ENCODE data around the gene HABP2.

HABP2 gene

DNA sequence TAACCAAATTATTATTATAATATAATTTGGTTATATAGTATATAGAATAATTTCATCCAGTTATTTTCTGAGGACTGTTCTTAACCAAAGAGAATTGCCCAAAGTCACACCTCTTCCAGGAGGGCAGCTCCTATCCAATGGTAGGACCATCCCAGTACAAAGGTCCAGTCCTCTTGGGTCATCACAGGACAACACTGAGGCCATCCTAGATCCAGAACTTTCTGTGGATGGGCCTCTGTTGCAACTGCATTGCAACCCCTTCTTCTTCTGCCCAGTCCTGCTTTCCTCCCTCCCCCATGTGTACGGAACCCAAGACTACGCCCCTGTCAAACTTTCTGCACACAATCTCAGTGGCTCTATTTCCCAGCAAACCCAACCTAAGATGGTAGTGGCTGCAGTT lies 5.4 kb upstream of the HABP2 start:
- H3K27ac ChIP-seq = no peak overlapping the region
- H3K36me3 ChIP-seq (ENCODE audit: insufficient read depth) = no peaks in the 10 kb centered on the region
- no peak overlapping the region for H3K9ac ChIP-seq
- TF ChIP-seq, protein P1, sequence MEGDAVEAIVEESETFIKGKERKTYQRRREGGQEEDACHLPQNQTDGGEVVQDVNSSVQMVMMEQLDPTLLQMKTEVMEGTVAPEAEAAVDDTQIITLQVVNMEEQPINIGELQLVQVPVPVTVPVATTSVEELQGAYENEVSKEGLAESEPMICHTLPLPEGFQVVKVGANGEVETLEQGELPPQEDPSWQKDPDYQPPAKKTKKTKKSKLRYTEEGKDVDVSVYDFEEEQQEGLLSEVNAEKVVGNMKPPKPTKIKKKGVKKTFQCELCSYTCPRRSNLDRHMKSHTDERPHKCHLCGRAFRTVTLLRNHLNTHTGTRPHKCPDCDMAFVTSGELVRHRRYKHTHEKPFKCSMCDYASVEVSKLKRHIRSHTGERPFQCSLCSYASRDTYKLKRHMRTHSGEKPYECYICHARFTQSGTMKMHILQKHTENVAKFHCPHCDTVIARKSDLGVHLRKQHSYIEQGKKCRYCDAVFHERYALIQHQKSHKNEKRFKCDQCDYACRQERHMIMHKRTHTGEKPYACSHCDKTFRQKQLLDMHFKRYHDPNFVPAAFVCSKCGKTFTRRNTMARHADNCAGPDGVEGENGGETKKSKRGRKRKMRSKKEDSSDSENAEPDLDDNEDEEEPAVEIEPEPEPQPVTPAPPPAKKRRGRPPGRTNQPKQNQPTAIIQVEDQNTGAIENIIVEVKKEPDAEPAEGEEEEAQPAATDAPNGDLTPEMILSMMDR (conservative IDR thresholded peaks at IDR 0.05; ENCODE audit: low read depth, low read length) = no peak
- H3K27me3 ChIP-seq (ENCODE audit: insufficient read depth, low read depth) = no peaks in the 10 kb centered on the region
- H3K79me2 ChIP-seq (ENCODE audit: insufficient read depth, low read depth) = no peaks in the 10 kb centered on the region
- no peak overlapping the region for H2AFZ ChIP-seq (ENCODE audit: low read depth)
- H4K20me1 ChIP-seq (ENCODE audit: insufficient read depth) = no peaks in the 10 kb centered on the region
- no peak overlapping the region for H3K4me2 ChIP-seq
- H3K4me3 ChIP-seq (IDR thresholded peaks at IDR 0.05; ENCODE audit: insufficient read depth, low read depth, low read length) = no peak overlapping the region
- H3K4me1 ChIP-seq (ENCODE audit: low read depth, poor library complexity, severe bottlenecking) = no peaks in the 10 kb centered on the region

GRCh38 chr10:113549856-113550255 lies 3.0 kb upstream of the HABP2 start:
- Histone ChIP-seq H3K27me3 (ENCODE audit: insufficient read depth, low read depth) (no peaks in the 10 kb centered on the region), H3K9ac (no peak overlapping the region), H3K27ac (no peak overlapping the region), H3K4me1 (ENCODE audit: low read depth, poor library complexity, severe bottlenecking) (no peaks in the 10 kb centered on the region), H3K79me2 (ENCODE audit: insufficient read depth, low read depth) (no peaks in the 10 kb centered on the region), H4K20me1 (ENCODE audit: insufficient read depth) (no peaks in the 10 kb centered on the region), H3K4me3 (IDR thresholded peaks at IDR 0.05; ENCODE audit: insufficient read depth, low read depth, low read length) (no peak overlapping the region), H2AFZ (ENCODE audit: low read depth) (no peak overlapping the region), H3K36me3 (ENCODE audit: insufficient read depth) (no peaks in the 10 kb centered on the region), H3K4me2 (no peak overlapping the region)
- TF ChIP-seq, protein P1 (conservative IDR thresholded peaks at IDR 0.05; ENCODE audit: low read depth, low read length) = no peak

DNA sequence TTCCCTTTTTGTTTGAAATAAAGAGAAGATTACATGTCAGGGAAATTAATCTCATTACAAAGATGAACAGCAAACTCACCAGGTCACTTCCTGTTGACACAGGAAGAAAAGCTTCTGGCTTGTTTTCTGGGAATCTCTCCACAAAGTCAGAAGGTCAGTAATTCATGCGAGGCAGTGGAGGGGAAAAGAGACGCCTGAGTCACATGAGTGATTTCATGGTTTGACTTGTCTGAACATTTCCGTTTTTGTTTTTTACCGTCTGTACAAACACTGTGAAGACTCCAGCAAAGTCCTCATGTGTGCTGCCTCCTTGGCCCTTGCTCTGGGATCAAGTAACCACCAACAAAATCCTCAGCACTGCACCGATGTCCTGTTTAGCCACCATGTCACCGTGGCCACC lies 2.5 kb upstream of the HABP2 start:
- H3K27ac ChIP-seq = no peak overlapping the region
- no peaks in the 10 kb centered on the region for H3K79me2 ChIP-seq (ENCODE audit: insufficient read depth, low read depth)
- H2AFZ ChIP-seq (ENCODE audit: low read depth) = no peak overlapping the region
- no peaks in the 10 kb centered on the region for H3K36me3 ChIP-seq (ENCODE audit: insufficient read depth)
- H4K20me1 ChIP-seq (ENCODE audit: insufficient read depth) = no peaks in the 10 kb centered on the region
- H3K4me3 ChIP-seq (IDR thresholded peaks at IDR 0.05; ENCODE audit: insufficient read depth, low read depth, low read length) = no peak overlapping the region
- TF ChIP-seq, protein P1 (conservative IDR thresholded peaks at IDR 0.05; ENCODE audit: low read depth, low read length) = no peak
- no peaks in the 10 kb centered on the region for H3K4me1 ChIP-seq (ENCODE audit: low read depth, poor library complexity, severe bottlenecking)
- no peaks in the 10 kb centered on the region for H3K27me3 ChIP-seq (ENCODE audit: insufficient read depth, low read depth)
- no peak overlapping the region for H3K9ac ChIP-seq
- no peak overlapping the region for H3K4me2 ChIP-seq

DNA sequence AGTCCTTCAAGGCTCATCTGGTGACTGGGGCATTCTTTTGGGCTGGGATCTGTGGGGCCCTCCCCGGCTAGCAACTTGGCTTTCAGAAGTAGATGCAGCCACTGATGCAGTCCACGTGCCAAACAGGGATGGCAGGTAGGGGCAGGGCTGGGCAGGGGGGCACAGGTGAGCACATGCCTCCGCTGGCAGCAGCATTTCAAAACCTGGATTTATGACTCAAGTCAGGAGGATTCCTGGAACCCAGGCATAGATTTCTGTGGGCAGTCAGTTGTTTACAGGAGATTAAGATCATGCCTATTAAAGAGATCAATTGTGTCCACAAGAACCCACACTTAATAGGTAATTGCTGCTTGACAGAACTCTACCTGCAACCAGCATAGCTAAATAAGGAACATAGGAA lies 839 bp upstream of the HABP2 start:
- Histone ChIP-seq H3K9ac (no peak overlapping the region), H3K79me2 (ENCODE audit: insufficient read depth, low read depth) (no peaks in the 10 kb centered on the region), H3K27me3 (ENCODE audit: insufficient read depth, low read depth) (no peaks in the 10 kb centered on the region), H4K20me1 (ENCODE audit: insufficient read depth) (no peaks in the 10 kb centered on the region), H3K4me1 (ENCODE audit: low read depth, poor library complexity, severe bottlenecking) (no peaks in the 10 kb centered on the region), H3K36me3 (ENCODE audit: insufficient read depth) (no peaks in the 10 kb centered on the region), H2AFZ (ENCODE audit: low read depth) (no peak overlapping the region), H3K4me2 (no peak overlapping the region), H3K4me3 (IDR thresholded peaks at IDR 0.05; ENCODE audit: insufficient read depth, low read depth, low read length) (no peak overlapping the region), H3K27ac (no peak overlapping the region)
- TF ChIP-seq, protein P1 (conservative IDR thresholded peaks at IDR 0.05; ENCODE audit: low read depth, low read length) = no peak

DNA sequence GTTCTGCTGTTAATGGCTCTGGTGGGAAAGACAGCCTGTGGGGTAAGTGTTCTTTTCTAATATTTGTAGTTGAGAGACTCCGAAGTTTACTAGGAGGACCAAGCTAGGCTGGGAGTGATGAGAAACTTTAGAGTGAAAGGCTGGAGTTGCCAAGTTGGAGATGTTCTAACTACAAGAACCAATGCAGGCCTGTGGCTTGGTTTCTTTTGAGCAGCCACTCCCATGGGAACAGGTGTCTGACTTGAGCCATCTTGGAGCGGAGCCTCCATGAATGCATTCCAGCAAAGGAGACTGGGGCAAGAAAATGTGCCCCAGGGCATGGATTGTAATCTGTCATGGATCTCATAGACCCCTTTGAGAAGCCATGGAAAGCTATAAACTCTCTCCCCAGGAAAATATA lies 296 bp downstream of the HABP2 start:
- Histone ChIP-seq H3K4me3 (IDR thresholded peaks at IDR 0.05; ENCODE audit: insufficient read depth, low read depth, low read length) (no peak overlapping the region), H3K79me2 (ENCODE audit: insufficient read depth, low read depth) (no peaks in the 10 kb centered on the region), H3K4me2 (no peak overlapping the region), H3K36me3 (ENCODE audit: insufficient read depth) (no peaks in the 10 kb centered on the region), H3K27ac (no peak overlapping the region), H3K9ac (no peak overlapping the region), H2AFZ (ENCODE audit: low read depth) (no peak overlapping the region), H3K27me3 (ENCODE audit: insufficient read depth, low read depth) (no peaks in the 10 kb centered on the region), H4K20me1 (ENCODE audit: insufficient read depth) (no peaks in the 10 kb centered on the region), H3K4me1 (ENCODE audit: low read depth, poor library complexity, severe bottlenecking) (no peaks in the 10 kb centered on the region)
- TF ChIP-seq, protein P1 (conservative IDR thresholded peaks at IDR 0.05; ENCODE audit: low read depth, low read length) = no peak
